Measurements from ENCODE around the gene STOM.
"Not testable (repeated sequence)": the region's sequence is repeated elsewhere in the genome, so short reads cannot be mapped to it uniquely, and the experiment has no call there.

STOM gene

GRCh38 chr9:121369595-121370265 is at the start of gene STOM:
Gene STOM (minus strand): TSS chr9:121370250. CDS start chr9:121370187, 63 bp downstream.
- peak in 1 of 2 donors; percentile 28 for DNase-seq (ENCODE audit: low read depth in 2 of 2, low spot score in 1 of 2)

- DNase-seq (ENCODE audit: low read depth in 2 of 2, low spot score in 1 of 2), result no peak
Measured at GRCh38 chr9:121411993-121412392, 41.9 kb upstream of the STOM start.

GRCh38 chr9:121405899-121406298 is 35.8 kb upstream of the STOM start:
- DNase-seq (ENCODE audit: low read depth in 2 of 2, low spot score in 1 of 2), result no peak

GRCh38 chr9:121404906-121405305 is 34.9 kb upstream of the STOM start:
- DNase-seq (ENCODE audit: low read depth in 2 of 2, low spot score in 1 of 2), result no peak

- no peak for DNase-seq (ENCODE audit: low read depth in 2 of 2, low spot score in 1 of 2)
Measured at GRCh38 chr9:121399883-121400607, 30.0 kb upstream of the STOM start.

- DNase-seq (ENCODE audit: low read depth in 2 of 2, low spot score in 1 of 2), result no peak
Measured at GRCh38 chr9:121399126-121399882, 29.3 kb upstream of the STOM start.

GRCh38 chr9:121398374-121398773 is 28.3 kb upstream of the STOM start:
- DNase-seq (ENCODE audit: low read depth in 2 of 2, low spot score in 1 of 2), result no peak

- not testable (repeated sequence) for DNase-seq (ENCODE audit: low read depth in 2 of 2, low spot score in 1 of 2)
Measured at GRCh38 chr9:121397277-121397676, 27.2 kb upstream of the STOM start.

GRCh38 chr9:121395558-121395957 is 25.5 kb upstream of the STOM start:
- DNase-seq (ENCODE audit: low read depth in 2 of 2, low spot score in 1 of 2), result no peak

GRCh38 chr9:121394292-121394691 is 24.2 kb upstream of the STOM start:
- no peak for DNase-seq (ENCODE audit: low read depth in 2 of 2, low spot score in 1 of 2)

- no peak for DNase-seq (ENCODE audit: low read depth in 2 of 2, low spot score in 1 of 2)
Measured at GRCh38 chr9:121393318-121393717, 23.3 kb upstream of the STOM start.

GRCh38 chr9:121390372-121390771 is 20.3 kb upstream of the STOM start:
- DNase-seq (ENCODE audit: low read depth in 2 of 2, low spot score in 1 of 2), result no peak

GRCh38 chr9:121388140-121388905 is 18.3 kb upstream of the STOM start:
- DNase-seq (ENCODE audit: low read depth in 2 of 2, low spot score in 1 of 2), result no peak

- DNase-seq (ENCODE audit: low read depth in 2 of 2, low spot score in 1 of 2), result no peak
Measured at GRCh38 chr9:121386442-121387175, 16.6 kb upstream of the STOM start.

- DNase-seq (ENCODE audit: low read depth in 2 of 2, low spot score in 1 of 2), result no peak
Measured at GRCh38 chr9:121383715-121384114, 13.7 kb upstream of the STOM start.

- no peak for DNase-seq (ENCODE audit: low read depth in 2 of 2, low spot score in 1 of 2)
Measured at GRCh38 chr9:121380846-121381245, 10.8 kb upstream of the STOM start.

GRCh38 chr9:121376214-121376830 is 6.3 kb upstream of the STOM start:
- no peak for DNase-seq (ENCODE audit: low read depth in 2 of 2, low spot score in 1 of 2)

GRCh38 chr9:121373011-121373729 is 3.1 kb upstream of the STOM start:
- DNase-seq (ENCODE audit: low read depth in 2 of 2, low spot score in 1 of 2), result no peak

GRCh38 chr9:121372239-121373010 is 2.4 kb upstream of the STOM start:
- DNase-seq (ENCODE audit: low read depth in 2 of 2, low spot score in 1 of 2), result no peak

Data from stimulated activated CD8-positive, alpha-beta memory T cell treated with anti-CD3 and anti-CD28 coated beads, Interleukin-4, amount 100 ng/mL, for 4 hours (primary cell).